HPDE6-E6E7 (cell line): ENCODE results near the gene CREB3L1.

ENCODE experiments used
- DNase-seq: peaks from one replicate; pipeline ENCODE4 v3.0.0; 2011; ENCODE audit warnings: missing footprints; ENCODE audit errors: extremely low spot score

Gene CREB3L1

GRCh38 chr11:46364056-46364455 is 86.6 kb downstream of the CREB3L1 start:
- no peak for DNase-seq

- DNase-seq: no peak
Measured at GRCh38 chr11:46364791-46365190, 87.3 kb downstream of the CREB3L1 start.

GRCh38 chr11:46366260-46366659 is 88.8 kb downstream of the CREB3L1 start:
- DNase-seq: no peak

GRCh38 chr11:46366661-46367161 is 89.2 kb downstream of the CREB3L1 start:
- DNase-seq: no peak

- DNase-seq: no peak
Measured at GRCh38 chr11:46367244-46367915, 89.9 kb downstream of the CREB3L1 start.

GRCh38 chr11:46367916-46368267 is 90.4 kb downstream of the CREB3L1 start:
- no peak for DNase-seq

GRCh38 chr11:46369458-46370152 is 92.1 kb downstream of the CREB3L1 start:
- DNase-seq: no peak

- no peak for DNase-seq
Measured at GRCh38 chr11:46370253-46370652, 92.8 kb downstream of the CREB3L1 start.
